Keratinocyte (primary cell): ENCODE data around the gene MYO16. TPM values are rescaled to one million over a fixed set of nuclear protein-coding genes. Genes with fewer than 3 reads are reported as not detected.
A peak's percentile ranks its signal among the peaks of the same experiment; 100 is the strongest.

Experiments used
- DNase-seq: peaks from one replicate; pipeline ENCODE4 v3.0.0-alpha.2; 2011; ENCODE audit warnings: low read depth, missing footprints, low spot score
- FAIRE-seq: peaks from 2 replicates; lab custom pipeline; 2011; peaks lifted over from hg19 to GRCh38; lab: Jason Lieb, UNC
- H2AFZ ChIP-seq: 2 replicates; pipeline ENCODE4 v1.6.0; 2012; ENCODE audit warnings: low read length, control low read depth, inconsistent platforms; ENCODE audit not compliant: control insufficient read depth
- H3K27ac ChIP-seq: 2 replicates; pipeline ENCODE4 v1.5.1; 2011; ENCODE audit warnings: low read length; ENCODE audit not compliant: control insufficient read depth, insufficient read depth
- H3K27me3 ChIP-seq: 3 replicates; pipeline ENCODE4 v1.6.0; 2011; ENCODE audit warnings: low read length; ENCODE audit not compliant: control insufficient read depth, insufficient read depth; ENCODE audit errors: extremely low read depth
- H3K36me3 ChIP-seq, 2 experiments: 2 replicates in 1 of 2; 3 replicates in 1 of 2; pipeline ENCODE4 v1.5.1; 2011; ENCODE audit warnings: low read length in 2 of 2, mild to moderate bottlenecking in 1 of 2; ENCODE audit not compliant: control insufficient read depth in 2 of 2, insufficient read depth in 2 of 2; ENCODE audit errors: extremely low read depth in 1 of 2
- H3K4me1 ChIP-seq: 3 replicates; pipeline ENCODE4 v1.5.1; 2011; ENCODE audit warnings: low read length; ENCODE audit not compliant: control insufficient read depth, insufficient read depth; ENCODE audit errors: extremely low read depth
- H3K4me2 ChIP-seq: 3 replicates; pipeline ENCODE4 v1.6.0; 2011; ENCODE audit warnings: low read depth, low read length; ENCODE audit not compliant: control insufficient read depth, insufficient read depth; ENCODE audit errors: extremely low read depth
- H3K4me3 ChIP-seq, 3 experiments: fragments of 200-600 bp in 1 of 3; sonication (generic) in 1 of 3; 2 replicates in 2 of 3; 3 replicates in 1 of 3; pipeline ENCODE4 v1.5.1; 2011 to 2016; ENCODE audit warnings: low read length in 3 of 3, mild to moderate bottlenecking in 3 of 3, control low read depth in 2 of 3, inconsistent platforms in 1 of 3, low read depth in 1 of 3, mixed read lengths in 1 of 3, mixed run types in 1 of 3, moderate library complexity in 1 of 3; ENCODE audit not compliant: control insufficient read depth in 2 of 3, insufficient read depth in 2 of 3; ENCODE audit errors: extremely low read depth in 1 of 3
- H3K79me2 ChIP-seq: 2 replicates; pipeline ENCODE4 v1.6.0; 2012; ENCODE audit warnings: low read length; ENCODE audit not compliant: control insufficient read depth, insufficient read depth
- H3K9ac ChIP-seq: 3 replicates; pipeline ENCODE4 v1.6.0; 2011; ENCODE audit warnings: low read length; ENCODE audit not compliant: control insufficient read depth, insufficient read depth; ENCODE audit errors: extremely low read depth
- H3K9me1 ChIP-seq: 3 replicates; pipeline ENCODE4 v1.6.0; 2011; ENCODE audit warnings: low read length; ENCODE audit not compliant: control insufficient read depth, insufficient read depth; ENCODE audit errors: extremely low read depth
- H3K9me3 ChIP-seq: 2 replicates; pipeline ENCODE4 v1.5.1; 2012; ENCODE audit warnings: low read depth, low read length; ENCODE audit not compliant: control insufficient read depth
- H4K20me1 ChIP-seq: 3 replicates; pipeline ENCODE4 v1.6.0; 2011; ENCODE audit warnings: low read length; ENCODE audit not compliant: control insufficient read depth, insufficient read depth; ENCODE audit errors: extremely low read depth
- EZH2 ChIP-seq: IDR thresholded peaks from one replicate; pipeline ENCODE4 v1.6.1; 2012; ENCODE audit warnings: inconsistent platforms, mild to moderate bottlenecking, low read length, moderate library complexity
- dilution Hi-C: fragments of 300-500 bp; cut with MboI; formaldehyde crosslinking; loops from one replicate; pipeline ENCODE4 v1.7.0; 2020; ENCODE audit warnings: low sequenced_read_pairs; ENCODE audit not compliant: extremely low pct_ligation_motif_present
- polyA plus RNA-seq, 5 experiments: library from polyadenylated mRNA; depleted of rRNA in 3 of 5; stranded (reverse) in 3 of 5; stranded (forward) in 1 of 5; unstranded in 1 of 5; fragments of >200 nt; gene quantifications; 1 replicate in 1 of 5; 2 replicates in 3 of 5; 3 replicates in 1 of 5; pipeline versions ENCODE4 v1.2.1 to v1.2.3, GENCODE V29; 2011 to 2012; ENCODE audit warnings: missing spikeins in 2 of 5, low read depth in 1 of 5, low replicate concordance in 1 of 5
- TF ChIP-seq, protein P1 (sequence below), 3 experiments: IDR thresholded peaks in 1 of 3; conservative IDR thresholded peaks in 1 of 3; optimal IDR thresholded peaks in 1 of 3; 2 replicates in 2 of 3; 3 replicates in 1 of 3; pipeline versions ENCODE3 to v1.5.1; 2011; ENCODE audit warnings: low read length in 3 of 3, mild to moderate bottlenecking in 3 of 3, moderate library complexity in 2 of 3, control low read depth in 1 of 3, inconsistent platforms in 1 of 3; ENCODE audit not compliant: insufficient read depth in 2 of 3; ENCODE audit errors: extremely low read depth in 1 of 3

The MYO16 gene
- polyA plus RNA-seq, 1 donor (not counting 4 experiments of a cell fraction or from before 2014, with no cell fraction given) = 0.08 TPM

- H3K27me3 ChIP-seq = no peaks in the 10 kb centered on the region
- H2AFZ ChIP-seq = no peak overlapping the region
- H3K79me2 ChIP-seq = no peaks in the 10 kb centered on the region
- dilution Hi-C loops = no loop called here
- TF ChIP-seq EZH2 = no peak
- TF ChIP-seq, protein P1, sequence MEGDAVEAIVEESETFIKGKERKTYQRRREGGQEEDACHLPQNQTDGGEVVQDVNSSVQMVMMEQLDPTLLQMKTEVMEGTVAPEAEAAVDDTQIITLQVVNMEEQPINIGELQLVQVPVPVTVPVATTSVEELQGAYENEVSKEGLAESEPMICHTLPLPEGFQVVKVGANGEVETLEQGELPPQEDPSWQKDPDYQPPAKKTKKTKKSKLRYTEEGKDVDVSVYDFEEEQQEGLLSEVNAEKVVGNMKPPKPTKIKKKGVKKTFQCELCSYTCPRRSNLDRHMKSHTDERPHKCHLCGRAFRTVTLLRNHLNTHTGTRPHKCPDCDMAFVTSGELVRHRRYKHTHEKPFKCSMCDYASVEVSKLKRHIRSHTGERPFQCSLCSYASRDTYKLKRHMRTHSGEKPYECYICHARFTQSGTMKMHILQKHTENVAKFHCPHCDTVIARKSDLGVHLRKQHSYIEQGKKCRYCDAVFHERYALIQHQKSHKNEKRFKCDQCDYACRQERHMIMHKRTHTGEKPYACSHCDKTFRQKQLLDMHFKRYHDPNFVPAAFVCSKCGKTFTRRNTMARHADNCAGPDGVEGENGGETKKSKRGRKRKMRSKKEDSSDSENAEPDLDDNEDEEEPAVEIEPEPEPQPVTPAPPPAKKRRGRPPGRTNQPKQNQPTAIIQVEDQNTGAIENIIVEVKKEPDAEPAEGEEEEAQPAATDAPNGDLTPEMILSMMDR (optimal IDR thresholded peaks at IDR 0.05 in 1 of 3, IDR thresholded peaks at IDR 0.05 in 1 of 3, conservative IDR thresholded peaks at IDR 0.05 in 1 of 3; ENCODE audit: extremely low read depth in 1 of 3, insufficient read depth in 2 of 3, low read length in 3 of 3) = no peak
- FAIRE-seq = peak; percentile 36
- H4K20me1 ChIP-seq = no peaks in the 10 kb centered on the region
- no peaks in the 10 kb centered on the region for H3K9me3 ChIP-seq
- no peak overlapping the region for H3K27ac ChIP-seq
- H3K4me3 ChIP-seq = no peak overlapping the region
- no peaks in the 10 kb centered on the region for H3K4me1 ChIP-seq
- no peak for DNase-seq
- H3K9ac ChIP-seq = no peak overlapping the region
- no peak overlapping the region for H3K4me2 ChIP-seq
- H3K36me3 ChIP-seq = no peaks in the 10 kb centered on the region
- H3K9me1 ChIP-seq = no peaks in the 10 kb centered on the region
These were observed 445.0 kb downstream of the MYO16 start for GRCh38 chr13:109074436-109074835.

- DNase-seq (no peak), FAIRE-seq (no peak)
- Histone ChIP-seq H3K4me3 (no peak overlapping the region), H3K9ac (no peak overlapping the region), H3K27me3 (no peaks in the 10 kb centered on the region), H3K4me2 (no peak overlapping the region), H3K4me1 (no peaks in the 10 kb centered on the region), H3K9me3 (no peaks in the 10 kb centered on the region), H3K27ac (no peak overlapping the region), H4K20me1 (no peaks in the 10 kb centered on the region), H3K9me1 (no peaks in the 10 kb centered on the region), H3K79me2 (no peaks in the 10 kb centered on the region), H3K36me3 (no peaks in the 10 kb centered on the region), H2AFZ (no peak overlapping the region)
- dilution Hi-C loops = no loop called here
- TF ChIP-seq, protein P1 (optimal IDR thresholded peaks at IDR 0.05 in 1 of 3, IDR thresholded peaks at IDR 0.05 in 1 of 3, conservative IDR thresholded peaks at IDR 0.05 in 1 of 3; ENCODE audit: extremely low read depth in 1 of 3, insufficient read depth in 2 of 3, low read length in 3 of 3) = no peak
- no peak for TF ChIP-seq EZH2
These were observed 445.4 kb downstream of the MYO16 start for GRCh38 chr13:109074853-109075252.
